ENCODE data around the gene CRIP1.

The CRIP1 gene

GRCh38 chr14:105450864-105451720, 35.6 kb upstream of the CRIP1 start:
- DNase-seq (ENCODE audit: low spot score): no peak

DNA sequence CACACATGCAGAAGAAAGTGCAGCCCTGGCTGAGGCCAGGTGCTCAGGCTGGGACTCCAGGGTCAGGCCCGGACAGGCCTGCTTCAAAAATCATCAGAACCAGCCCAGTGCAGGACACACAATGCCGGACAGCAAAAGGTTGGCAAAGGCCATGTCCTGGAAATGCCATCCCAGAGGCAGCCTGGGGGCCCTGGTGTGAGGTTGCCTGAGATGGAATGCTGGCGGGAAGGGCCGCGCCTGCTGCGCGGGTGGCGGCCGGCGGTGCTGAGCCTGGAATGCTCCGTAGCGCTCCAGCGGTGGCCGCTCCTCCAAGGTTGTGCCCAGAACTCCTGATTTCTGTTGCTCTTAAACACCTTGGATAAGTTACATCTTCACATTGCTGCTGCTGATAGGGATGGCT, 33.7 kb upstream of the CRIP1 start:
- DNase-seq (ENCODE audit: low spot score): no peak

- DNase-seq (ENCODE audit: low spot score): no peak
Observed at GRCh38 chr14:105453847-105454246, 32.8 kb upstream of the CRIP1 start.

GRCh38 chr14:105455086-105455640, 31.5 kb upstream of the CRIP1 start:
- no peak for DNase-seq (ENCODE audit: low spot score)

- no peak for DNase-seq (ENCODE audit: low spot score)
Observed at GRCh38 chr14:105455766-105456660, 30.7 kb upstream of the CRIP1 start.

- no peak for DNase-seq (ENCODE audit: low spot score)
Observed at GRCh38 chr14:105456736-105457617, 29.7 kb upstream of the CRIP1 start.

DNA sequence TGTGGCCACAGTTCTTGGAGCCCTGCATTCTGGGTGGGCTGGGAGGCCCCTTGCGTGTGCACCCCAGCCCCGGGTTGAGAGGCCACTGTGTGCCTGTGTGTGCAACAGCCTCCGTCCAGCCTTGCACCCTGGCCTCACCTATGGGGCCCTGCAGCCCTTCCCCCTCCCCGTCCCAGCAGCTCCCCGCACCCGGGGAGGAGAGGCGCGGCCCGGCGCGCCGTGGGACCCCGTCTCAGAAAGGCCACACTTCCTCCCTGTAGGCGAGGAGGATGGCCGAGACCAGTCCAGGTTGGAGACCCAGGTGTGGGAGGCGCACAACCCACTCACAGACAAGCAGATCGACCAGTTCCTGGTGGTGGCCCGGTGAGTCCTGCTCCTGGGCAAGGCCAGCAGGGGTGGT, 28.7 kb upstream of the CRIP1 start:
- no peak for DNase-seq (ENCODE audit: low spot score)

GRCh38 chr14:105458571-105458970, 28.1 kb upstream of the CRIP1 start:
- no peak for DNase-seq (ENCODE audit: low spot score)

- DNase-seq (ENCODE audit: low spot score): no peak
Observed at GRCh38 chr14:105460116-105460515, 26.6 kb upstream of the CRIP1 start.

GRCh38 chr14:105460616-105461015, 26.1 kb upstream of the CRIP1 start:
- no peak for DNase-seq (ENCODE audit: low spot score)

GRCh38 chr14:105461903-105462302, 24.8 kb upstream of the CRIP1 start:
- DNase-seq (ENCODE audit: low spot score): no peak

GRCh38 chr14:105464501-105464900, 22.2 kb upstream of the CRIP1 start:
- DNase-seq (ENCODE audit: low spot score): no peak

- DNase-seq (ENCODE audit: low spot score): no peak
Observed at GRCh38 chr14:105465209-105466031, 21.3 kb upstream of the CRIP1 start.

DNA sequence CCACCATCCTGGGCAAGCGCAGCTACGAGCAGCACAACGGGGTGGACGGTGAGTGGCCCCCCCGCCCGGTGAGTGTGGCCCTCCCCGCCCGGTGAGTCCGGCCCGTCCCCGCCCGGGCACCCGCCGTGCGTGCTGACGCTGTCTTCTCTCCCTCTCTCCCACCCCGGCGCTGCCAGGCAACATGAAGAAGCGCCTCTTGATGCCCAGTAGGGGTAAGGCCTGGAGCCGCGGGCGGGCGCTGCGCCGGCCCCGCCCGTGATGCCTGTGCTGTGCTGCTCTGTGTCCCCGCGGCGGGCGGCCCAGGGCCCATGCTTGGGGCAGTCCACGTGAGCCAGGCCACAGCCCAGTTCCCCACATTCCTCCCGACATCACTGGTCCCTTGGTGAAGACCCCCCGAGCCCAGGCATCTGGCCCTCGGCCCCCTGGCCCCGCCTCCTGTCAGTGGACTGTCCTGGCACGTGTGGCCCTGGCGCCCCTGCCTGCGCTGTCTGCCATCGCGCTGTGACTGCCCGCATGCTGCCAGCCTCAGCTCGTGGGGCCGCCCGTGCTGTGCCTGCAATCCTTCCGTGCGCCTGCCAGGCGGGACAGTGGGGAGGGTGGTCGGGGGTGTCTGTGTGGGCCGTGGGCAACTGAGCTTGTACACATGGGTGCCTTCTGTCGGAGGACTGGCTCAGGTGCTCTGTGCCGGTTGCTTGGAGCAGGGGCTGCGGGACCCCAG, 20.0 kb upstream of the CRIP1 start:
- no peak for DNase-seq (ENCODE audit: low spot score)

GRCh38 chr14:105467249-105467941, 19.3 kb upstream of the CRIP1 start:
- no peak for DNase-seq (ENCODE audit: low spot score)

- no peak for DNase-seq (ENCODE audit: low spot score)
Observed at GRCh38 chr14:105467942-105468471, 18.7 kb upstream of the CRIP1 start.

DNA sequence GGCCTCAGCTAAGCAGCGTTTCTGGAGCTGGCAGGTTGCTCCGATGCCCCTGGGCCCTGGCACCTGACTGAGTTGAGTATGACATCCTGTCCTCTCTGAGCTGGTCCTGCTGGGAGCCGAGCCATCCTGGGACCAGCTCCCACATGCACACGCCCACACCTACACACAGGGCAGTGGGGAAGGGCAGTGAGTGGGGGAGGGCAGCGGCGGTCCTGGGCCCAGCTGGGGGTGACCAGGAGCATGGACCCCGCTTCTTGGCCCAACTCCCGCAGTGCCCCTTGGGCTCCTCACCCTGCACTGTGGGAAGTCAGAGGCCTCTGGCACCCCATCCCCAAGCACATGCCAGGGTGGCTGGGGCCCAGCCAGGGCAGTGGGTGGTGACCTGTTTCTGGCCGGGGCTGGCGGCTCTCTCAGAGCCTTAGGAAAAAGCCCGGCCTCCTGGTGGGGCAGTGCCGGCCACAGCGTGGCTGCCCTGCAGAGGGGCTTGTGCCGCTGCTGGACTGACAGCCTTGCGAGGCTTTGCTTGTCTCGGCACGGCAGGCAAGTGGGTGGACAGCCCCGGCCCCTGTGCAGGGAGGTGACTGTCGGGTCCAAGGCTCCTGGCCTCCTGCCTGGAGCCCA, 18.0 kb upstream of the CRIP1 start:
- DNase-seq (ENCODE audit: low spot score): no peak

- DNase-seq (ENCODE audit: low spot score): no peak
Observed at GRCh38 chr14:105469456-105470349, 17.0 kb upstream of the CRIP1 start.
